Heart left ventricle (tissue), 13 donors: Measurements from ENCODE around the gene TANGO2.

Experiments used
- CTCF ChIP-seq, 12 donors: fragments of 200-600 bp; sonication (generic) in 4 of 12; IDR thresholded peaks; one replicate each; pipeline versions ENCODE4 v1.5.0 to v1.8.0; 2018 to 2022; ENCODE audit warnings: antibody characterized with exemption in 12 of 12, mild to moderate bottlenecking in 5 of 12
- POLR2A ChIP-seq, 2 donors: fragments of 450-650 bp; IDR thresholded peaks; one replicate each; pipeline ENCODE4 v1.6.1; 2017; ENCODE audit warnings: antibody characterized with exemption in 2 of 2, mild to moderate bottlenecking in 2 of 2, moderate library complexity in 2 of 2
- donor health status: ischemic (EF 13 %, LVEDD 7.1; RV severe dilation, severe dysfunction).
- donor health status: DM: no; HTN: yes; CAD: no.
- donor health status: DM: no; HTN: no; CAD: no.
- donor health status: ischemic (EF 25% LVEDD 6.9; RV normal size, moderate dysfunction).
- donor health status: ischemic (EF 25% LVEDD 5.7; RV mildly dilated, moderate dysfunction).
- donor health status: ischemic (EF 35%, LVEDD 5.7; RV mildly dilated, moderate dysfunction).
- donor health status: nonischemic (EF 11% LVEDD 7.7; RV severe dilation, severe dysfunction).
- donor health status: DM: yes; HTN: yes; CAD: no.
- donor health status: PGD.
- donor health status: ischemic (EF 29% LVEDD 5.4; RV normal size, mild dysfunction).
- donor health status: nonischemic (EF 23%, LVEDD 6.1; RV moderate dilation, normal function).

- TF ChIP-seq CTCF (IDR thresholded peaks at IDR 0.05) (no peak), POLR2A (IDR thresholded peaks at IDR 0.05) (no peak)
Measured at GRCh38 chr22:19991395-19991644, 29.6 kb upstream of the TANGO2 start.
